GM10248 (cell line): ENCODE measurements around the gene CDKAL1.

Experiments
- CTCF ChIA-PET: fragments of 300-600 bp; sonication (Branson Sonifier 250); formaldehyde crosslinking; extraction: SDS; loops from one replicate; lab custom pipeline; 2021; ENCODE audit warnings: antibody characterized with exemption; lab: Yijun Ruan, JAX
- POLR2A ChIA-PET: fragments of 350-650 bp; sonication (Branson Sonifier 250); formaldehyde crosslinking; extraction: SDS; loops from one replicate; lab custom pipeline; 2020; ENCODE audit warnings: antibody characterized with exemption; lab: Yijun Ruan, JAX
- DNase-seq: peaks from one replicate; pipeline ENCODE4 v3.0.0; 2012; ENCODE audit errors: extremely low spot score
- TF ChIP-seq, protein P1 (sequence below): IDR thresholded peaks from 2 replicates; pipeline ENCODE4 v1.5.1; 2012; ENCODE audit warnings: mild to moderate bottlenecking, low read depth; ENCODE audit errors: extremely low read depth, missing control alignments, control extremely low read depth

Gene CDKAL1

DNA sequence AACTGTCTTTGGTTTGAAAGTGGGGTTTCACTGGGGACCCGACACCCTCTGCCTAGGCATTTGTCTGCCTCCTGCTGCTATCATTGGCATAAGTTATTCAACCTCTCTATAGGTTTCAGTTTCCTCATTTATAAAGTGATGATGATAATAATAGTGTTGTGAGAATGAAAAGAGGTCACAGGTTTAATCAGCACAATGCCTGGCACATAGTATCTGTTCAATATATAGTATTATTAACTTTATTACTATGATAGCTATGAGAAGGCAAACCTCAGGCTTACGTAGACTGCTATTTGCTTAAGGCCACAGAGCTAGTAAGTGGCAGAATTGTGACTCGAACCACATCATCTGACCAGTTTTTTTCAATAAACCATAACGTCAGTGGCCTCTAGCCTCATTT is 256.8 kb downstream of the CDKAL1 start:
- TF ChIP-seq, protein P1, sequence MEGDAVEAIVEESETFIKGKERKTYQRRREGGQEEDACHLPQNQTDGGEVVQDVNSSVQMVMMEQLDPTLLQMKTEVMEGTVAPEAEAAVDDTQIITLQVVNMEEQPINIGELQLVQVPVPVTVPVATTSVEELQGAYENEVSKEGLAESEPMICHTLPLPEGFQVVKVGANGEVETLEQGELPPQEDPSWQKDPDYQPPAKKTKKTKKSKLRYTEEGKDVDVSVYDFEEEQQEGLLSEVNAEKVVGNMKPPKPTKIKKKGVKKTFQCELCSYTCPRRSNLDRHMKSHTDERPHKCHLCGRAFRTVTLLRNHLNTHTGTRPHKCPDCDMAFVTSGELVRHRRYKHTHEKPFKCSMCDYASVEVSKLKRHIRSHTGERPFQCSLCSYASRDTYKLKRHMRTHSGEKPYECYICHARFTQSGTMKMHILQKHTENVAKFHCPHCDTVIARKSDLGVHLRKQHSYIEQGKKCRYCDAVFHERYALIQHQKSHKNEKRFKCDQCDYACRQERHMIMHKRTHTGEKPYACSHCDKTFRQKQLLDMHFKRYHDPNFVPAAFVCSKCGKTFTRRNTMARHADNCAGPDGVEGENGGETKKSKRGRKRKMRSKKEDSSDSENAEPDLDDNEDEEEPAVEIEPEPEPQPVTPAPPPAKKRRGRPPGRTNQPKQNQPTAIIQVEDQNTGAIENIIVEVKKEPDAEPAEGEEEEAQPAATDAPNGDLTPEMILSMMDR: no peak
- ChIA-PET CTCF (interaction anchor here (0.7 kb wide), 1 partner anchor 13 kb away, joined by 3 read pairs; no protein-coding TSS in a partner anchor), POLR2A (no interaction called here)
- no peak for DNase-seq

DNA sequence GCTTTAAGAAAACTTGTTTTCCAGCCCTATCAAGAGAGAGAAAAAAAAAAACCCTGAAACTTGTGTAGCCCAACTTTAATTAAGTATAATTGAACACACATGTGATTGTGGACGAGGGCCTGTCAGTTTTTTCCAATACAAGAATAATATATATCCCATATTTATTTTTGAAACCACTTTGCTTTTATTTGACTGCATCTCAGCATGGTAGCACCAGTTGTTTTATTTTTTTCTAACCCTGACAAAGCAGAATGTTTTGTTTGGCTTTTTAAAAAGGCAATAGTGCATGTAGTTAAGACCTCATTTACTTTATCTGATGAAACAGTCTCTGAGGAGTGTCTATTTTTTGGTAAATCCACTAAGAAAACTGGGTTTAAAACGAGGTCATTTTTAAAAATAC is 257.7 kb downstream of the CDKAL1 start:
- POLR2A ChIA-PET: no interaction called here
- TF ChIP-seq, protein P1: no peak
- no peak for DNase-seq
- CTCF ChIA-PET: no interaction called here

DNA sequence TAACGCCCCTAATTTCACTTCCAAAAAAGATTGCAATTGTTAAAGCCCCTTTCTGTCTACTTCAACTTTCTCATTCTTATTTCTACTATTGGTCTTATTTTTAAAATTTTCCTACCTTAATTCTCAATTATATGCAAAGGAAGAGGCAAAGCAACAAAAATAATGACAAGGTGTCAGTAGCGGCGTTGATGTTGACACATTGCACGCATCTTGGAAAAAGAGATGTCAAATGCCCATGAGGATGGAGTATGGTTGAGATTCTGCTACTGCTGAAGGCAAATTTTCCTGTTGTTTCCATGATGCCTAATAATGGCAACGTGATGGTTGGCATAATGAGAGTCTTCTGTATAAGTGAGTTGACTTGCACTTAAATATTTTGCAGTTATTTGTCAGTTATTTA is 258.9 kb downstream of the CDKAL1 start:
- CTCF ChIA-PET: no interaction called here
- no peak for DNase-seq
- TF ChIP-seq, protein P1: no peak
- POLR2A ChIA-PET: no interaction called here

DNA sequence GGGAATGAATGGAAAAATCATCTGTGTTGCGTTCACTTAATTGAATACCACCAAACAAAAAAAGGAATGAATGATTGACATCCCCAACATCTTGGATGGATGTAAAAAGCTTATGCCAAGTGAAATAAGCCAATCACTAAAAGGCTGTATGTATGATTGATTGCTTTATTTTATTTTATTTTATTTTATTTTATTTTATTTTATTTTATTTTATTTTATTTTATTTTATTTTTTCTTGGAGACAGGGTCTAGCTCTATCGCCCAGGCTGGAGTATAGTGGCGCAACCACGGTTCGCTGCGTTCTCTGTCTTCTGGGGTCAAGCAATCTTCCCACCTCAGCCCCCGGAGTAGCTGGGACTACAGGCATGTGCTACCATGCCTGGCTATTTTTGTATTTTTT is 263.3 kb downstream of the CDKAL1 start:
- DNase-seq: no peak
- POLR2A ChIA-PET: no interaction called here
- TF ChIP-seq, protein P1: no peak
- CTCF ChIA-PET: no interaction called here

DNA sequence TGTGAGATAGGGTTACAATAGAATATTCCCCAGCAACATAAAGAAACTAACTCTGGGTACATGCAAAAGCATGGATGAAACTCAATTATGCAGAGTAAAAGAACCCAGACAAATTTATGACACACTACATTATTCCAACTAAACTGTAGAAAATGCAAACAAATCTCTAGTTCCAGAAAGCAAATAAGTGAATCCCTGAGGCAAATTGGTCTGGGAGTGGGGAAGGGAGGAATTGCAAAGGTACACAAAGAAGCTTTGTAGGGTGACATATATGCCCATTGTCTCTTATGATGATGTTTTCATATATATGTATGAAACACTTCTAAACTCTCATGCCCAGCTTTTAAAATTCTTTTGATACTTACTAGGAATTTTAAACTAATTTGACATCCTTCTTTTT is 266.0 kb downstream of the CDKAL1 start:
- ChIA-PET CTCF (interaction anchor here (0.7 kb wide), 1 partner anchor 12 kb away, joined by 4 read pairs; no protein-coding TSS in a partner anchor), POLR2A (no interaction called here)
- TF ChIP-seq, protein P1: no peak
- no peak for DNase-seq

DNA sequence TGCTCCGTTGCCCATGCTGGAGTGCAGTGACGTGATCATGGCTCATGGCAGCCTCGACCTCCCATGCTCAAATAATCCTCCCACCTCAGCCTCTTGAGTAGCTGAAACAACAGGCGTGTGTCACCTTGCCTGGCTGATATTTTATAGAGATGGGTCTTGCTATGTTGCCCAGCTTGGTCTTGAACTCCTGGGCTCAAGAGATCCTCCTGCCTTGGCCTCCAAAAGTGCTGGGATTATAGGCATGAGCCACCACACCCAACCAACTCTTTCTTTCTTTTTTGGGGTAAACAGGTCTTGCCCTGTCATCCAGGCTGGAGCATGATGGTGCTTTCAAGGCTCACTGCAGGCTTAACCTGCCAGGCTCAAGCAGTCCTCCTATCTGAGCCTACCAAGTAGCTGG is 266.4 kb downstream of the CDKAL1 start:
- TF ChIP-seq, protein P1: no peak
- CTCF ChIA-PET: interaction anchor here (0.7 kb wide), 1 partner anchor 12 kb away, joined by 4 read pairs; no protein-coding TSS in a partner anchor
- POLR2A ChIA-PET: no interaction called here

DNA sequence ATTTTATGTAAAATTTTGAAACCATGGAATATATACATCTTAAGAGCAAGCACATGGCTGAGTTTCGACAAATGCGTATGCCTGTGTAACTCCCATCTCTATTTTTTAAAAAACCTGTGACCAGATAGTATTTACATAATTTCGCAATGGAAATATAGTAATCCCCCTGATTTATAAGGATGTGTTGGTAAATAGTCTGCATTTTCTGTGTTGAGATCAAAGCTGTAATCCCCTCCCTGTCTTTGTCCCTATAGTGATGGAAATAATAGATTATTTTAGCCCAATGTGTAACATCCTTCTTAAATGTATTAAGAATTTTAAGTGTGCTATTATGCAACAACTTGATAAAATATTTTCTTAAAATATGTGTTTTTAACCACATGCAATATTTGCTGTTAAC is 267.3 kb downstream of the CDKAL1 start:
- ChIA-PET POLR2A (no interaction called here), CTCF (no interaction called here)
- TF ChIP-seq, protein P1: no peak

More for the DNA sequence above, 266.4 kb downstream of the CDKAL1 start:
- no peak for DNase-seq

More for the DNA sequence above, 267.3 kb downstream of the CDKAL1 start:
- no peak for DNase-seq
